ENCODE measurements around the gene COL6A2.

- no peak for TF ChIP-seq CTCF (IDR thresholded peaks at IDR 0.05)
- TF ChIP-seq POLR2A (IDR thresholded peaks at IDR 0.05): no peak
These were observed 46.5 kb upstream of the COL6A2 start for GRCh38 chr21:46051379-46051770.

Data from uterus (tissue), 2 donors.